Endothelial cell (in vitro differentiated cells): Measurements from ENCODE around the gene ARMH1. TPM values are rescaled to one million over a fixed set of nuclear protein-coding genes. Genes with fewer than 3 reads are reported as not detected.
A peak's percentile ranks its signal among the peaks of the same experiment; 100 is the strongest.

Source experiments
- DNase-seq: peaks from one replicate; pipeline ENCODE4 v3.0.0; 2021; ENCODE audit warnings: low spot score
- H3K27ac Mint-ChIP-seq: one replicate; pipeline ENCODE4 v1.8.0; 2021; ENCODE audit warnings: mixed read lengths, inconsistent platforms; ENCODE audit not compliant: unreplicated experiment
- H3K27me3 Mint-ChIP-seq: one replicate; pipeline ENCODE4 v1.8.0; 2021; ENCODE audit warnings: mild to moderate bottlenecking, moderate library complexity, mixed read lengths, inconsistent platforms; ENCODE audit not compliant: unreplicated experiment
- H3K36me3 Mint-ChIP-seq: one replicate; pipeline ENCODE4 v1.8.0; 2021; ENCODE audit warnings: mild to moderate bottlenecking, low read depth, mixed read lengths, inconsistent platforms; ENCODE audit not compliant: unreplicated experiment
- H3K4me1 Mint-ChIP-seq: one replicate; pipeline ENCODE4 v1.8.0; 2021; ENCODE audit warnings: mild to moderate bottlenecking, mixed read lengths, inconsistent platforms; ENCODE audit not compliant: unreplicated experiment
- H3K4me3 Mint-ChIP-seq: one replicate; pipeline ENCODE4 v1.8.0; 2021; ENCODE audit warnings: mild to moderate bottlenecking, mixed read lengths, inconsistent platforms; ENCODE audit not compliant: unreplicated experiment
- H3K9me3 Mint-ChIP-seq: one replicate; pipeline ENCODE4 v1.8.0; 2021; ENCODE audit warnings: mixed read lengths, inconsistent platforms; ENCODE audit not compliant: unreplicated experiment
- total RNA-seq: library from RNA; stranded (reverse); fragmentation: NEBNext Ultra II Directional; extraction: Animal tissue kit (Norgen Biotek cat#: 25700); gene quantifications from one replicate; pipeline ENCODE4 v1.2.1, GENCODE V29; 2021; ENCODE audit not compliant: unreplicated experiment
- TF ChIP-seq, protein P1 (sequence below): fragments of 200-600 bp; sonication (generic); IDR thresholded peaks from one replicate; pipeline ENCODE4 v1.5.0; 2021; ENCODE audit warnings: antibody characterized with exemption; ENCODE audit not compliant: unreplicated experiment

The ARMH1 gene
- total RNA-seq, 1 donor from 2014 or later: 4.1 TPM

GRCh38 chr1:44631333-44631646 is 43.2 kb upstream of the ARMH1 start:
- peak overlapping the region; percentile 94 for H3K4me3 Mint-ChIP-seq
- no peaks in the 10 kb centered on the region for H3K9me3 Mint-ChIP-seq
- H3K27ac Mint-ChIP-seq: peak overlapping the region; percentile 98
- TF ChIP-seq, protein P1, sequence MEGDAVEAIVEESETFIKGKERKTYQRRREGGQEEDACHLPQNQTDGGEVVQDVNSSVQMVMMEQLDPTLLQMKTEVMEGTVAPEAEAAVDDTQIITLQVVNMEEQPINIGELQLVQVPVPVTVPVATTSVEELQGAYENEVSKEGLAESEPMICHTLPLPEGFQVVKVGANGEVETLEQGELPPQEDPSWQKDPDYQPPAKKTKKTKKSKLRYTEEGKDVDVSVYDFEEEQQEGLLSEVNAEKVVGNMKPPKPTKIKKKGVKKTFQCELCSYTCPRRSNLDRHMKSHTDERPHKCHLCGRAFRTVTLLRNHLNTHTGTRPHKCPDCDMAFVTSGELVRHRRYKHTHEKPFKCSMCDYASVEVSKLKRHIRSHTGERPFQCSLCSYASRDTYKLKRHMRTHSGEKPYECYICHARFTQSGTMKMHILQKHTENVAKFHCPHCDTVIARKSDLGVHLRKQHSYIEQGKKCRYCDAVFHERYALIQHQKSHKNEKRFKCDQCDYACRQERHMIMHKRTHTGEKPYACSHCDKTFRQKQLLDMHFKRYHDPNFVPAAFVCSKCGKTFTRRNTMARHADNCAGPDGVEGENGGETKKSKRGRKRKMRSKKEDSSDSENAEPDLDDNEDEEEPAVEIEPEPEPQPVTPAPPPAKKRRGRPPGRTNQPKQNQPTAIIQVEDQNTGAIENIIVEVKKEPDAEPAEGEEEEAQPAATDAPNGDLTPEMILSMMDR: no peak
- H3K4me1 Mint-ChIP-seq: peaks cover 27% of the 10 kb centered on the region
- H3K36me3 Mint-ChIP-seq: peaks cover 39% of the 10 kb centered on the region
- H3K27me3 Mint-ChIP-seq: peaks cover 22% of the 10 kb centered on the region
- DNase-seq: no peak

GRCh38 chr1:44631647-44632539 is 42.6 kb upstream of the ARMH1 start:
- peak overlapping the region; percentile 95 for H3K4me3 Mint-ChIP-seq
- H3K4me1 Mint-ChIP-seq: peaks cover 27% of the 10 kb centered on the region
- peak overlapping the region; percentile 98 for H3K27ac Mint-ChIP-seq
- H3K9me3 Mint-ChIP-seq: no peaks in the 10 kb centered on the region
- peaks cover 22% of the 10 kb centered on the region for H3K27me3 Mint-ChIP-seq
- H3K36me3 Mint-ChIP-seq: peaks cover 44% of the 10 kb centered on the region
- TF ChIP-seq, protein P1: no peak
- DNase-seq: peak; percentile 90

- Mint-ChIP-seq H3K4me3 (peak overlapping the region; percentile 95), H3K4me1 (peaks cover 27% of the 10 kb centered on the region)
- DNase-seq: no peak
These were observed 41.9 kb upstream of the ARMH1 start for GRCh38 chr1:44632598-44632997.

DNA sequence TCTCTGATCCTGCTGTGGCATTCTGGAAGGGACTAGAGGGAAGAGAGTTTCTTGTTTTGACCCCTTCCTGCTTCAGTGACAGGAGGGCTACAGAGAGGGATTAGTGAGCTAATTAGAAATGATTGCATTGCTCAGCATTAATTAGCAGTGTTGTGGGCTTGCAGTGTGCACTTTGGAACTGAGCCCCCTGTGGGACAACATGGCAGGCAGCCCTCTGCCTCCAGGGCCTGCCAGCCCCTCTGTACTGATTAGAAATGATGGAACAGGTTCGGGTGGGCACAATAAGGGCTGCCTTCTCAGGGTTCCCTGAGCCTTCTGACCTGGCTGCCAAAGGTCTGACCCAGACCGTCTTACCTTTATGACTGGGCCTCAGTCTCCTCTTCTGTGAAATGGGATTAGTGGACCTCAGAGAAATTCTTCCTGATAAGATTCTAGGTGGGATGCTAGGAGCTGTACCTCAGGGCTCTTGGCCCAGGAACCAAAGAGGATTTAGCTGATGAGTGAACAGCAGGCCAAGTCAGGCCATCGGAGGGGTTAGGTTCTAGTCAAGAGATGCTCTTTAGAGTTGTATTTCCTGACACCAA is 39.8 kb upstream of the ARMH1 start:
- TF ChIP-seq, protein P1: no peak
- Mint-ChIP-seq H3K4me1 (peaks cover 30% of the 10 kb centered on the region), H3K27ac (no peak overlapping the region), H3K27me3 (peaks cover 27% of the 10 kb centered on the region), H3K4me3 (peak overlapping the region; percentile 79), H3K9me3 (no peaks in the 10 kb centered on the region), H3K36me3 (peaks cover 60% of the 10 kb centered on the region)
- DNase-seq: no peak

More at GRCh38 chr1:44632598-44632997, 41.9 kb upstream of the ARMH1 start:
- Mint-ChIP-seq H3K27me3 (peaks cover 22% of the 10 kb centered on the region), H3K27ac (peak overlapping the region; percentile 96), H3K36me3 (peaks cover 48% of the 10 kb centered on the region), H3K9me3 (no peaks in the 10 kb centered on the region)
- TF ChIP-seq, protein P1: no peak

- DNase-seq: no peak
- H3K36me3 Mint-ChIP-seq: peaks cover 57% of the 10 kb centered on the region
- no peaks in the 10 kb centered on the region for H3K9me3 Mint-ChIP-seq
- TF ChIP-seq, protein P1: no peak
- H3K4me1 Mint-ChIP-seq: peaks cover 28% of the 10 kb centered on the region
- no peak overlapping the region for H3K4me3 Mint-ChIP-seq
- no peak overlapping the region for H3K27ac Mint-ChIP-seq
- H3K27me3 Mint-ChIP-seq: peaks cover 27% of the 10 kb centered on the region
These were observed 39.1 kb upstream of the ARMH1 start for GRCh38 chr1:44635439-44635838.
